Vagina (tissue), 2 donors: Measurements from ENCODE around the gene TMEM74B. TPM values are rescaled to one million over a fixed set of nuclear protein-coding genes. Genes with fewer than 3 reads are reported as not detected.

Experiments
- DNase-seq, 2 donors: peaks; one replicate each; pipeline ENCODE4 v3.0.0-alpha.2; 2017; ENCODE audit errors: extremely low spot score in 2 of 2
- H3K27ac ChIP-seq: fragments of 200-600 bp; sonication (generic); one replicate; pipeline ENCODE4 v1.5.1; 2019
- H3K27me3 ChIP-seq: fragments of 200-600 bp; sonication (generic); one replicate; pipeline ENCODE4 v1.5.1; 2019
- H3K36me3 ChIP-seq, 2 donors: fragments of 200-600 bp; sonication (generic); one replicate each; pipeline ENCODE4 v1.5.1; 2017 to 2019
- H3K4me1 ChIP-seq: fragments of 200-600 bp; sonication (generic); one replicate; pipeline ENCODE4 v1.5.1; 2019
- H3K4me3 ChIP-seq, 2 donors: fragments of 200-600 bp; sonication (generic); 1 replicate in 1 of 2; 2 replicates in 1 of 2; pipeline ENCODE4 v1.5.1; 2016 to 2019
- H3K9me3 ChIP-seq: fragments of 200-600 bp; sonication (generic); one replicate; pipeline ENCODE4 v1.5.1; 2019
- POLR2A ChIP-seq, 2 donors: fragments of 450-650 bp; IDR thresholded peaks; one replicate each; pipeline ENCODE4 v1.6.1; 2017; ENCODE audit warnings: antibody characterized with exemption in 2 of 2, mild to moderate bottlenecking in 2 of 2, moderate library complexity in 2 of 2
- POLR2AphosphoS5 ChIP-seq, 2 donors: sonication (generic); formaldehyde crosslinking; IDR thresholded peaks; one replicate each; pipeline ENCODE4 v1.9.0; 2017; ENCODE audit warnings: antibody characterized with exemption in 2 of 2, mild to moderate bottlenecking in 2 of 2, low read depth in 1 of 2; ENCODE audit not compliant: insufficient read depth in 1 of 2
- intact Hi-C: fragments of 100-400 bp; cut with DNase I; formaldehyde crosslinking; loops from one replicate; pipeline ENCODE4 v1.15.1; 2023
- total RNA-seq: library from RNA; depleted of rRNA; stranded (reverse); fragments of >200 nt; gene quantifications from one replicate; pipeline ENCODE4 v1.2.3, GENCODE V29; 2016
- TF ChIP-seq, protein P1 (sequence below), 3 experiments: fragments of 450-650 bp in 2 of 3; fragments of 200-600 bp in 1 of 3; sonication (generic) in 1 of 3; IDR thresholded peaks; one replicate each; pipeline ENCODE4 v1.5.1; 2017 to 2019; ENCODE audit warnings: antibody characterized with exemption in 3 of 3, mild to moderate bottlenecking in 2 of 3, moderate library complexity in 2 of 3

TMEM74B gene
- total RNA-seq: 4.2 TPM

GRCh38 chr20:1184638-1185315, at the start of gene TMEM74B:
Gene TMEM74B, minus strand, starts transcription at chr20:1184981. Its CDS starts 1,180 bp downstream, at chr20:1183801.
- no peak for TF ChIP-seq POLR2AphosphoS5 (IDR thresholded peaks at IDR 0.05; ENCODE audit: insufficient read depth in 1 of 2, low read depth in 1 of 2)
- TF ChIP-seq, protein P1, sequence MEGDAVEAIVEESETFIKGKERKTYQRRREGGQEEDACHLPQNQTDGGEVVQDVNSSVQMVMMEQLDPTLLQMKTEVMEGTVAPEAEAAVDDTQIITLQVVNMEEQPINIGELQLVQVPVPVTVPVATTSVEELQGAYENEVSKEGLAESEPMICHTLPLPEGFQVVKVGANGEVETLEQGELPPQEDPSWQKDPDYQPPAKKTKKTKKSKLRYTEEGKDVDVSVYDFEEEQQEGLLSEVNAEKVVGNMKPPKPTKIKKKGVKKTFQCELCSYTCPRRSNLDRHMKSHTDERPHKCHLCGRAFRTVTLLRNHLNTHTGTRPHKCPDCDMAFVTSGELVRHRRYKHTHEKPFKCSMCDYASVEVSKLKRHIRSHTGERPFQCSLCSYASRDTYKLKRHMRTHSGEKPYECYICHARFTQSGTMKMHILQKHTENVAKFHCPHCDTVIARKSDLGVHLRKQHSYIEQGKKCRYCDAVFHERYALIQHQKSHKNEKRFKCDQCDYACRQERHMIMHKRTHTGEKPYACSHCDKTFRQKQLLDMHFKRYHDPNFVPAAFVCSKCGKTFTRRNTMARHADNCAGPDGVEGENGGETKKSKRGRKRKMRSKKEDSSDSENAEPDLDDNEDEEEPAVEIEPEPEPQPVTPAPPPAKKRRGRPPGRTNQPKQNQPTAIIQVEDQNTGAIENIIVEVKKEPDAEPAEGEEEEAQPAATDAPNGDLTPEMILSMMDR (IDR thresholded peaks at IDR 0.05): no peak
- no peak for TF ChIP-seq POLR2A (IDR thresholded peaks at IDR 0.05)
- Histone ChIP-seq H3K4me3 (peak within 1 kb of the TSS; percentile 41 to 49), H3K27me3 (no peaks in the 10 kb centered on the region), H3K27ac (no peak within 1 kb of the TSS), H3K4me1 (peaks cover 16% of the 10 kb centered on the region), H3K9me3 (no peaks in the 10 kb centered on the region), H3K36me3 (no peaks in the 10 kb centered on the region)
- DNase-seq: no peak
- intact Hi-C loops: no loop called here

DNA sequence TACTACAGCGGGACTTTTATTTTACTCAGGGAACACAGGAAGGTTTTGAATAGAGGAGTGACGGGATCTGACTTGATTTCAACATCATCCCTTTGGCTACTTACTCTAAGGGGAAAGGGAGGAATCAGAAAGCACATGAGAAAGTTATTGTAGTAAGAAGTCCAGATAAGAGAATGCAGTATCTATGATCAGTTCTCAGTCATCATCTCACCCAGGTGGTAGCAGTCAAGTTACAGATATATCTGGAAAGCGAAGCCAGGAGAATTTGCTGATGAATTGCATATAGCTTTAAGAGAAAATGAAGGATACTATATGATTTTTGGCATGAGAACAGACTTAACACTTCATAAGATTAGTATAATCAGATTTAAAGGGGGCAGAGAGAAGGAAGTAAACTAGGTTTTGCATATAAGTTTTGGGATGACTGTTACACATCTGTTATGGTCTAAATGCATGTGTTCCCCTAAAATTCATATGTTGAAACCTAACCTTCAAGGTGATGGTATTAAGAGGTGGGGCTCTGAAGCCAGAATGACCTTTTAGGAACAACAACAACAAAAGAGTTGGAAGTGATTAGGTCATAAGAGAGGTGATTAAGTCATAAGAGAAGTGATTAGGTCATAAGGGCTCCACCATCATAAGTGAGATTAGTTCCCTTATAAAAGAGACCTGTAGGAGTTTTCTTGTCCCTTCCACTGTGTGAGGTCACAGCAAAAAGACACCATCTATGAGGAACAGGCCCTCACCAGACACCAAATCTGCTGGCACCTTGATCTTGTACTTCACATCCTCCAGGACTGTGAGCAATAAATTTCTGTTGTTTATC, 47.7 kb upstream of the TMEM74B start:
- DNase-seq: no peak
- no peaks in the 10 kb centered on the region for H3K9me3 ChIP-seq
- no peak overlapping the region for H3K4me3 ChIP-seq
- no peaks in the 10 kb centered on the region for H3K4me1 ChIP-seq
- H3K27me3 ChIP-seq: no peaks in the 10 kb centered on the region
- H3K36me3 ChIP-seq: no peaks in the 10 kb centered on the region
- H3K27ac ChIP-seq: no peak overlapping the region
- TF ChIP-seq POLR2AphosphoS5 (IDR thresholded peaks at IDR 0.05; ENCODE audit: insufficient read depth in 1 of 2, low read depth in 1 of 2) (no peak), POLR2A (IDR thresholded peaks at IDR 0.05) (no peak)
- TF ChIP-seq, protein P1 (IDR thresholded peaks at IDR 0.05): no peak
- intact Hi-C loops: no loop called here

DNA sequence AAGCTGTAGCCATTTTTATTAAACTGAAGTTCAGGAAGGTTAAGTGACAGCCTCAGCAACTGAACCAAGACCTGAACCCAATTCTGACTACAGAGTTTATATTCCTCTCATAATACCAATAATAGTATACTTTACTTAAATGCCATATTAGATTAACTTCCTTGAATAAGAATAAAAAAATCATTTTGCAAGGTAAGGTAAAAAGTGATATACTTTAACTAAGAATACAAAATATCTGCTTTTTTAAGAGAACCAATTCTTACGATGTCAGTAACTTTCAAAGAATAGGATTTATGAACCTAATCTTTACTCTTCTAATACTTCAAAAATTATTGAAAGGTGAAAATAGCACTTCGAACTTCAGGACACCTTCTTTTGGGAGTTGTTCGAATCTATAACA, 44.8 kb upstream of the TMEM74B start:
- no peak overlapping the region for H3K4me3 ChIP-seq
- intact Hi-C loops: no loop called here
- H3K9me3 ChIP-seq: no peaks in the 10 kb centered on the region
- DNase-seq: no peak
- H3K27me3 ChIP-seq: no peaks in the 10 kb centered on the region
- TF ChIP-seq POLR2A (IDR thresholded peaks at IDR 0.05) (no peak), POLR2AphosphoS5 (IDR thresholded peaks at IDR 0.05; ENCODE audit: insufficient read depth in 1 of 2, low read depth in 1 of 2) (no peak)
- TF ChIP-seq, protein P1 (IDR thresholded peaks at IDR 0.05): no peak
- H3K36me3 ChIP-seq: no peaks in the 10 kb centered on the region
- peaks cover 12% of the 10 kb centered on the region for H3K4me1 ChIP-seq
- no peak overlapping the region for H3K27ac ChIP-seq

DNA sequence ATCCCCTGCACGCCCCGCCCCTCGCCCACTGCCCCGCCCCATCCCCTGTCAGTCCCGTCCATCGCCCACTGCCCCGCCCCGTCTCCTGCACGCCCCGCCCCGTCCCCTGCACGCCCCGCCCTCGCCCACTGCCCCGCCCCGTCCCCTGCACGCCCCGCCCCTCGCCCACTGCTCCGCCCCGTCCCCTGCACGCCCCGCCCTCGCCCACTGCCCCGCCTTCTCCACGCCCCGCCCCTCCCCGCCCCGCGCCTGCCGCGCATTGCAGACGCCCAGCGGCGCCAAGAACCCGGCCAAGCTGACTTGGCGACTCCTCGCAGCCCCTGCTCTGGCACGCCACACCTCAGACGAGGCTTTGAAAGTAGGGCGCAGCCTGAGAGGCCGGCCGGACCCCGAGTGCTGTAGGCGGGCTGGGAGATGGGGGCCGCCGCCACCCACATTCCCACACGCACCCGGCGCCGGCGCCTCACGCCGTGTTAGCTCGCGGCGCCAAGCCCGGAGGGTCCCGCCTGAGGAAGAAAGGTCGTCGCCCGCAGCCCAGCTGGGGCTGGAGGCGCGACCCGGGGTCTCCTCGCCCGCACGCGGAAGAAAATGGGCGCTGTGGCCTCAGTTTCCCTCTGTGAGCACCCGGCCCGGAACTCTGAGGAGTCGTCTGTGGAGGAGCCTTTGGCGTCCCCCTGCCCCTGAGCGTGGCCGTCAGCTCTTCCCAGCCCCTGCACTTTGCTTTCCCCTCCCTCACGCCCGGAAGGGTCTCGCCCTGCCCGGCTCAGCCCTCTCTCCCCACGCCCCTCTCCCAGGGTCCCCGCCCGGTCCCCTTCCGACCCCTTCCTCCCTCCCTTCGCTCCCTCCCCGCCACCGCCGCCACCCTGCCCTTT, 41.2 kb upstream of the TMEM74B start, which contains the start of gene RAD21L1:
TSS of gene RAD21L1 (plus strand) at position 262 of the 872 bp plus-strand sequence. CDS start 2,410 bp downstream, outside the sequence.
- intact Hi-C loops: no loop called here
- TF ChIP-seq POLR2AphosphoS5 (IDR thresholded peaks at IDR 0.05; ENCODE audit: insufficient read depth in 1 of 2, low read depth in 1 of 2) (peak in 1 of 2 donors; percentile 49), POLR2A (IDR thresholded peaks at IDR 0.05) (no peak)
- H3K36me3 ChIP-seq: no peaks in the 10 kb centered on the region
- peaks cover 12% of the 10 kb centered on the region for H3K4me1 ChIP-seq
- no peaks in the 10 kb centered on the region for H3K9me3 ChIP-seq
- peak within 1 kb of the TSS; percentile 44 for H3K27ac ChIP-seq
- peak within 1 kb of the TSS; percentile 57 to 71 for H3K4me3 ChIP-seq
- no peak for DNase-seq
- no peaks in the 10 kb centered on the region for H3K27me3 ChIP-seq

- Histone ChIP-seq H3K4me1 (peaks cover 12% of the 10 kb centered on the region), H3K27ac (no peak overlapping the region), H3K36me3 (no peaks in the 10 kb centered on the region), H3K27me3 (no peaks in the 10 kb centered on the region), H3K9me3 (no peaks in the 10 kb centered on the region), H3K4me3 (peak overlapping the region; percentile 44 to 71)
- TF ChIP-seq, protein P1 (IDR thresholded peaks at IDR 0.05): no peak
- TF ChIP-seq POLR2A (IDR thresholded peaks at IDR 0.05) (no peak), POLR2AphosphoS5 (IDR thresholded peaks at IDR 0.05; ENCODE audit: insufficient read depth in 1 of 2, low read depth in 1 of 2) (no peak)
- intact Hi-C loops: no loop called here
- no peak for DNase-seq
Measured at GRCh38 chr20:1225263-1225782, 40.5 kb upstream of the TMEM74B start.
